GM23338 (cell line): ENCODE data around the gene PCED1A. TPM values are rescaled to one million over a fixed set of nuclear protein-coding genes. Genes with fewer than 3 reads are reported as not detected.
A peak's percentile ranks its signal among the peaks of the same experiment; 100 is the strongest.

Source experiments
- ATAC-seq: fragments of 200-7000 bp; cut with Tn5 transposase; 3 replicates; pipeline ENCODE4 v1.9.1; 2020
- DNase-seq: peaks from one replicate; pipeline ENCODE4 v3.0.0-alpha.2; 2015; ENCODE audit warnings: low spot score
- H2AFZ ChIP-seq: fragments of 200-600 bp; sonication (generic); 2 replicates; pipeline ENCODE4 v1.8.0; 2016; ENCODE audit warnings: antibody characterized with exemption, mild to moderate bottlenecking, moderate library complexity
- H3F3A ChIP-seq: fragments of 200-600 bp; sonication (generic); replicated peaks from 2 replicates; pipeline ENCODE4 v1.8.0; 2017; ENCODE audit warnings: antibody characterized with exemption, mixed run types, low read depth
- H3K27ac ChIP-seq: fragments of 200-600 bp; sonication (generic); 2 replicates; pipeline ENCODE4 v1.6.1; 2016; ENCODE audit warnings: low read depth
- H3K27me3 ChIP-seq: fragments of 200-600 bp; sonication (generic); 2 replicates; pipeline ENCODE4 v1.8.0; 2016; ENCODE audit warnings: mild to moderate bottlenecking, mixed run types, moderate library complexity; ENCODE audit not compliant: insufficient read depth
- H3K36me3 ChIP-seq: fragments of 200-600 bp; sonication (generic); 2 replicates; pipeline ENCODE4 v1.8.0; 2016; ENCODE audit warnings: mild to moderate bottlenecking; ENCODE audit not compliant: insufficient read depth
- H3K4me1 ChIP-seq: fragments of 200-600 bp; sonication (generic); 2 replicates; pipeline ENCODE4 v1.8.0; 2016; ENCODE audit warnings: mild to moderate bottlenecking, moderate library complexity; ENCODE audit not compliant: insufficient read depth
- H3K4me2 ChIP-seq: fragments of 200-600 bp; sonication (generic); 2 replicates; pipeline ENCODE4 v1.7.1; 2017; ENCODE audit warnings: mixed run types
- H3K4me3 ChIP-seq: fragments of 200-600 bp; sonication (generic); 2 replicates; pipeline ENCODE4 v1.6.1; 2016; ENCODE audit warnings: mixed run types
- H3K79me2 ChIP-seq: fragments of 200-600 bp; sonication (generic); replicated peaks from 2 replicates; pipeline ENCODE4 v1.8.0; 2017; ENCODE audit warnings: mild to moderate bottlenecking; ENCODE audit not compliant: insufficient read depth
- H3K9me2 ChIP-seq: fragments of 200-600 bp; sonication (generic); 2 replicates; pipeline ENCODE4 v1.8.0; 2017; ENCODE audit not compliant: insufficient read depth
- H4K20me1 ChIP-seq: fragments of 200-600 bp; sonication (generic); replicated peaks from 2 replicates; pipeline ENCODE4 v1.8.0; 2017; ENCODE audit warnings: mild to moderate bottlenecking; ENCODE audit not compliant: insufficient read depth
- H3K27ac Mint-ChIP-seq: 2 replicates; pipeline ENCODE4 v1.8.0; 2020; ENCODE audit warnings: inconsistent platforms, mild to moderate bottlenecking, moderate library complexity, mixed read lengths
- H3K27me3 Mint-ChIP-seq: 3 replicates; pipeline ENCODE4 v1.8.0; 2022; ENCODE audit warnings: low read depth, mild to moderate bottlenecking, moderate library complexity, mixed read lengths, inconsistent platforms; ENCODE audit not compliant: insufficient read depth, poor library complexity
- H3K36me3 Mint-ChIP-seq: 3 replicates; pipeline ENCODE4 v1.8.0; 2021; ENCODE audit warnings: low read depth, mild to moderate bottlenecking, inconsistent platforms, moderate library complexity, mixed read lengths
- H3K4me1 Mint-ChIP-seq: 3 replicates; pipeline ENCODE4 v1.8.0; 2020; ENCODE audit warnings: mild to moderate bottlenecking, inconsistent platforms, mixed read lengths
- H3K4me3 Mint-ChIP-seq: 3 replicates; pipeline ENCODE4 v1.8.0; 2021; ENCODE audit warnings: moderate library complexity, mild to moderate bottlenecking, inconsistent platforms, mixed read lengths
- H3K9me3 Mint-ChIP-seq: 3 replicates; pipeline ENCODE4 v1.8.0; 2020; ENCODE audit warnings: moderate library complexity, mild to moderate bottlenecking, inconsistent platforms, mixed read lengths
- EZH2 ChIP-seq: fragments of 200-600 bp; sonication (generic); IDR thresholded peaks from one replicate; pipeline ENCODE4 v1.8.0; 2017; ENCODE audit warnings: antibody characterized with exemption, mild to moderate bottlenecking, low read depth; ENCODE audit not compliant: unreplicated experiment
- EZH2phosphoT487 ChIP-seq: fragments of 200-600 bp; sonication (generic); IDR thresholded peaks from one replicate; pipeline ENCODE4 v1.8.1; 2018; ENCODE audit warnings: antibody characterized with exemption; ENCODE audit not compliant: unreplicated experiment
- JUNB ChIP-seq: IDR thresholded peaks from one replicate; pipeline ENCODE4 v1.6.1; 2016; ENCODE audit warnings: antibody characterized with exemption; ENCODE audit not compliant: unreplicated experiment
- NANOG ChIP-seq: IDR thresholded peaks from 2 replicates; pipeline ENCODE4 v1.6.1; 2016; ENCODE audit warnings: antibody characterized with exemption, borderline replicate concordance
- POLR2AphosphoS5 ChIP-seq: IDR thresholded peaks from 2 replicates; pipeline ENCODE4 v1.6.1; 2016; ENCODE audit warnings: antibody characterized with exemption, low read depth
- STAT1 ChIP-seq: IDR thresholded peaks from one replicate; pipeline ENCODE4 v1.6.1; 2016; ENCODE audit warnings: antibody characterized with exemption; ENCODE audit not compliant: unreplicated experiment
- ZNF114 ChIP-seq: fragments of 250-450 bp; sonication (Bioruptor Pico); IDR thresholded peaks from 2 replicates; pipeline ENCODE4 v1.5.0; 2020; ENCODE audit warnings: mild to moderate bottlenecking, moderate library complexity
- ZNF331 ChIP-seq: fragments of 250-450 bp; sonication (Bioruptor Pico); IDR thresholded peaks from 2 replicates; pipeline ENCODE4 v1.5.0; 2020; ENCODE audit warnings: low read depth, mild to moderate bottlenecking, moderate library complexity
- polyA plus RNA-seq: library from polyadenylated mRNA; unstranded; fragments of >200 nt; fragmentation: Nextera tagmentation; extraction: Ambion mirVana; gene quantifications from 2 replicates; pipeline ENCODE4 v1.2.1, GENCODE V29; 2016
- total RNA-seq: library from RNA; depleted of rRNA; stranded (reverse); fragments of >200 nt; shearing (Covaris generic); gene quantifications from 2 replicates; pipeline ENCODE4 v1.2.3, GENCODE V29; 2014
- TF ChIP-seq, protein P1 (sequence below), 2 experiments: fragments of 200-600 bp in 1 of 2; sonication (generic) in 1 of 2; conservative IDR thresholded peaks; 2 replicates each; pipeline versions ENCODE4 v1.5.1 to v1.6.1; 2016 to 2017; ENCODE audit warnings: antibody characterized with exemption in 2 of 2, low read depth in 2 of 2, mild to moderate bottlenecking in 2 of 2, moderate library complexity in 1 of 2
- TF ChIP-seq, protein P2 (sequence below): fragments of 250-450 bp; sonication (Bioruptor Pico); IDR thresholded peaks from 2 replicates; pipeline ENCODE4 v1.5.0; 2020; ENCODE audit warnings: mild to moderate bottlenecking, moderate library complexity
- TF ChIP-seq, protein P3 (sequence below): IDR thresholded peaks from 2 replicates; pipeline ENCODE4 v1.6.1; 2016; ENCODE audit warnings: antibody characterized with exemption

Gene PCED1A
- total and polyA plus RNA-seq, 2 experiments from 2014 or later: 5.0 to 8.9 TPM

DNA sequence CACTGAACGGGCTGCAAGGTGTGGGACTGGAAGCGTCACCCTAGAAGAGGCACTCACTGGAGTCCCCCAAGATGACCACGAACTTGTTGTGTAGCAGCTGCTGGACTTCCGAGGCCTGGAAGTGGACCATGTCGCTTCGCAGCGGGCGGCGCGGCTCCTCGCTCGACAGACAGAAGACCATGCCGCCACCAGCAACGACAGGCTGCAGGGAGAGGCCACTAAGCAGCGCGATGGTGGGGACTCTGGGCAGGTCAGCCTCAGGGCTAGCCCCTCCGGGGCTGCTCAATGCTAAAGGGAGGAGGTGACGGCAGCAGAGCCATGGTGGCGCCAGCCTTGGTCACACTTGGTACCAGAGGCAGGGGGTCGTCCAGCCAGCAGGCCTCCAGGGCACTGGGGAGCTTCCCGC is 720 bp downstream of the PCED1A start:
- Histone ChIP-seq H3K27me3 (peaks cover 22% of the 10 kb centered on the region), H3K27ac (no peak overlapping the region), H3K4me1 (no peaks in the 10 kb centered on the region), H3K4me2 (peak overlapping the region; percentile 75; the same call in 1 of the 2 replicates), H3F3A (no peaks in the 10 kb centered on the region), H3K79me2 (no peaks in the 10 kb centered on the region), H3K9me2 (no peaks in the 10 kb centered on the region), H2AFZ (peak overlapping the region; percentile 93; the same call in 1 of the 2 replicates), H3K4me3 (peak overlapping the region; percentile 80; the same call in 1 of the 2 replicates), H3K36me3 (no peaks in the 10 kb centered on the region), H4K20me1 (no peaks in the 10 kb centered on the region)
- DNase-seq (no peak), ATAC-seq (no peak)
- Mint-ChIP-seq H3K4me3 (peak overlapping the region; percentile 63), H3K27me3 (peaks cover 23% of the 10 kb centered on the region), H3K27ac (no peak overlapping the region), H3K36me3 (peaks cover 4% of the 10 kb centered on the region), H3K9me3 (peaks cover 5% of the 10 kb centered on the region; the same call in 2 of the 3 replicates), H3K4me1 (peaks cover 5% of the 10 kb centered on the region)
- no peak for TF ChIP-seq EZH2phosphoT487
- TF ChIP-seq JUNB: no peak
- TF ChIP-seq ZNF331 (CRISPR knock-in tag): no peak
- no peak for TF ChIP-seq POLR2AphosphoS5
- TF ChIP-seq, protein P1, sequence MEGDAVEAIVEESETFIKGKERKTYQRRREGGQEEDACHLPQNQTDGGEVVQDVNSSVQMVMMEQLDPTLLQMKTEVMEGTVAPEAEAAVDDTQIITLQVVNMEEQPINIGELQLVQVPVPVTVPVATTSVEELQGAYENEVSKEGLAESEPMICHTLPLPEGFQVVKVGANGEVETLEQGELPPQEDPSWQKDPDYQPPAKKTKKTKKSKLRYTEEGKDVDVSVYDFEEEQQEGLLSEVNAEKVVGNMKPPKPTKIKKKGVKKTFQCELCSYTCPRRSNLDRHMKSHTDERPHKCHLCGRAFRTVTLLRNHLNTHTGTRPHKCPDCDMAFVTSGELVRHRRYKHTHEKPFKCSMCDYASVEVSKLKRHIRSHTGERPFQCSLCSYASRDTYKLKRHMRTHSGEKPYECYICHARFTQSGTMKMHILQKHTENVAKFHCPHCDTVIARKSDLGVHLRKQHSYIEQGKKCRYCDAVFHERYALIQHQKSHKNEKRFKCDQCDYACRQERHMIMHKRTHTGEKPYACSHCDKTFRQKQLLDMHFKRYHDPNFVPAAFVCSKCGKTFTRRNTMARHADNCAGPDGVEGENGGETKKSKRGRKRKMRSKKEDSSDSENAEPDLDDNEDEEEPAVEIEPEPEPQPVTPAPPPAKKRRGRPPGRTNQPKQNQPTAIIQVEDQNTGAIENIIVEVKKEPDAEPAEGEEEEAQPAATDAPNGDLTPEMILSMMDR (conservative IDR thresholded peaks at IDR 0.05; ENCODE audit: low read depth in 2 of 2): no peak
- TF ChIP-seq EZH2: no peak
- no peak for TF ChIP-seq ZNF114 (CRISPR knock-in tag)
- TF ChIP-seq NANOG: no peak
- no peak for TF ChIP-seq STAT1
- TF ChIP-seq, protein P2, sequence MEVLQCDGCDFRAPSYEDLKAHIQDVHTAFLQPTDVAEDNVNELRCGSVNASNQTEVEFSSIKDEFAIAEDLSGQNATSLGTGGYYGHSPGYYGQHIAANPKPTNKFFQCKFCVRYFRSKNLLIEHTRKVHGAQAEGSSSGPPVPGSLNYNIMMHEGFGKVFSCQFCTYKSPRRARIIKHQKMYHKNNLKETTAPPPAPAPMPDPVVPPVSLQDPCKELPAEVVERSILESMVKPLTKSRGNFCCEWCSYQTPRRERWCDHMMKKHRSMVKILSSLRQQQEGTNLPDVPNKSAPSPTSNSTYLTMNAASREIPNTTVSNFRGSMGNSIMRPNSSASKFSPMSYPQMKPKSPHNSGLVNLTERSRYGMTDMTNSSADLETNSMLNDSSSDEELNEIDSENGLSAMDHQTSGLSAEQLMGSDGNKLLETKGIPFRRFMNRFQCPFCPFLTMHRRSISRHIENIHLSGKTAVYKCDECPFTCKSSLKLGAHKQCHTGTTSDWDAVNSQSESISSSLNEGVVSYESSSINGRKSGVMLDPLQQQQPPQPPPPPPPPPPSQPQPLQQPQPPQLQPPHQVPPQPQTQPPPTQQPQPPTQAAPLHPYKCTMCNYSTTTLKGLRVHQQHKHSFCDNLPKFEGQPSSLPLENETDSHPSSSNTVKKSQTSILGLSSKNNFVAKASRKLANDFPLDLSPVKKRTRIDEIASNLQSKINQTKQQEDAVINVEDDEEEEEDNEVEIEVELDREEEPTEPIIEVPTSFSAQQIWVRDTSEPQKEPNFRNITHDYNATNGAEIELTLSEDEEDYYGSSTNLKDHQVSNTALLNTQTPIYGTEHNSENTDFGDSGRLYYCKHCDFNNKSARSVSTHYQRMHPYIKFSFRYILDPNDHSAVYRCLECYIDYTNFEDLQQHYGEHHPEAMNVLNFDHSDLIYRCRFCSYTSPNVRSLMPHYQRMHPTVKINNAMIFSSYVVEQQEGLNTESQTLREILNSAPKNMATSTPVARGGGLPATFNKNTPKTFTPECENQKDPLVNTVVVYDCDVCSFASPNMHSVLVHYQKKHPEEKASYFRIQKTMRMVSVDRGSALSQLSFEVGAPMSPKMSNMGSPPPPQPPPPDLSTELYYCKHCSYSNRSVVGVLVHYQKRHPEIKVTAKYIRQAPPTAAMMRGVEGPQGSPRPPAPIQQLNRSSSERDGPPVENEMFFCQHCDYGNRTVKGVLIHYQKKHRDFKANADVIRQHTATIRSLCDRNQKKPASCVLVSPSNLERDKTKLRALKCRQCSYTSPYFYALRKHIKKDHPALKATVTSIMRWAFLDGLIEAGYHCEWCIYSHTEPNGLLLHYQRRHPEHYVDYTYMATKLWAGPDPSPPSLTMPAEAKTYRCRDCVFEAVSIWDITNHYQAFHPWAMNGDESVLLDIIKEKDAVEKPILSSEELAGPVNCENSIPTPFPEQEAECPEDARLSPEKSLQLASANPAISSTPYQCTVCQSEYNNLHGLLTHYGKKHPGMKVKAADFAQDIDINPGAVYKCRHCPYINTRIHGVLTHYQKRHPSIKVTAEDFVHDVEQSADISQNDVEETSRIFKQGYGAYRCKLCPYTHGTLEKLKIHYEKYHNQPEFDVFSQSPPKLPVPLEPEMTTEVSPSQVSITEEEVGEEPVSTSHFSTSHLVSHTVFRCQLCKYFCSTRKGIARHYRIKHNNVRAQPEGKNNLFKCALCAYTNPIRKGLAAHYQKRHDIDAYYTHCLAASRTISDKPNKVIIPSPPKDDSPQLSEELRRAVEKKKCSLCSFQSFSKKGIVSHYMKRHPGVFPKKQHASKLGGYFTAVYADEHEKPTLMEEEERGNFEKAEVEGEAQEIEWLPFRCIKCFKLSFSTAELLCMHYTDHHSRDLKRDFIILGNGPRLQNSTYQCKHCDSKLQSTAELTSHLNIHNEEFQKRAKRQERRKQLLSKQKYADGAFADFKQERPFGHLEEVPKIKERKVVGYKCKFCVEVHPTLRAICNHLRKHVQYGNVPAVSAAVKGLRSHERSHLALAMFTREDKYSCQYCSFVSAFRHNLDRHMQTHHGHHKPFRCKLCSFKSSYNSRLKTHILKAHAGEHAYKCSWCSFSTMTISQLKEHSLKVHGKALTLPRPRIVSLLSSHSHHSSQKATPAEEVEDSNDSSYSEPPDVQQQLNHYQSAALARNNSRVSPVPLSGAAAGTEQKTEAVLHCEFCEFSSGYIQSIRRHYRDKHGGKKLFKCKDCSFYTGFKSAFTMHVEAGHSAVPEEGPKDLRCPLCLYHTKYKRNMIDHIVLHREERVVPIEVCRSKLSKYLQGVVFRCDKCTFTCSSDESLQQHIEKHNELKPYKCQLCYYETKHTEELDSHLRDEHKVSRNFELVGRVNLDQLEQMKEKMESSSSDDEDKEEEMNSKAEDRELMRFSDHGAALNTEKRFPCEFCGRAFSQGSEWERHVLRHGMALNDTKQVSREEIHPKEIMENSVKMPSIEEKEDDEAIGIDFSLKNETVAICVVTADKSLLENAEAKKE (CRISPR knock-in tag): no peak
- TF ChIP-seq, protein P3, sequence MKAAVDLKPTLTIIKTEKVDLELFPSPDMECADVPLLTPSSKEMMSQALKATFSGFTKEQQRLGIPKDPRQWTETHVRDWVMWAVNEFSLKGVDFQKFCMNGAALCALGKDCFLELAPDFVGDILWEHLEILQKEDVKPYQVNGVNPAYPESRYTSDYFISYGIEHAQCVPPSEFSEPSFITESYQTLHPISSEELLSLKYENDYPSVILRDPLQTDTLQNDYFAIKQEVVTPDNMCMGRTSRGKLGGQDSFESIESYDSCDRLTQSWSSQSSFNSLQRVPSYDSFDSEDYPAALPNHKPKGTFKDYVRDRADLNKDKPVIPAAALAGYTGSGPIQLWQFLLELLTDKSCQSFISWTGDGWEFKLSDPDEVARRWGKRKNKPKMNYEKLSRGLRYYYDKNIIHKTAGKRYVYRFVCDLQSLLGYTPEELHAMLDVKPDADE: no peak
